HEK293 (cell line): ENCODE results near the gene SPECC1.

Source experiments
- AEBP2 ChIP-seq: fragments of 450-650 bp; formaldehyde crosslinking; IDR thresholded peaks from 2 replicates; pipeline ENCODE4 v1.5.1; 2016; ENCODE audit warnings: missing biosample characterization, missing genetic modification characterization, borderline replicate concordance
- CTCF ChIP-seq: fragments of 450-650 bp; formaldehyde crosslinking; IDR thresholded peaks from 2 replicates; pipeline ENCODE4 v1.5.1; 2016; ENCODE audit warnings: missing biosample characterization, missing genetic modification characterization
- KLF8 ChIP-seq: fragments of 450-650 bp; formaldehyde crosslinking; IDR thresholded peaks from 2 replicates; pipeline ENCODE4 v1.5.1; 2016; ENCODE audit warnings: missing biosample characterization, missing genetic modification characterization
- MEIS1 ChIP-seq: sonication (generic); formaldehyde crosslinking; IDR thresholded peaks from 2 replicates; pipeline ENCODE4 v1.8.1; 2022; ENCODE audit warnings: missing genetic modification reagents, mild to moderate bottlenecking, borderline replicate concordance
- PATZ1 ChIP-seq: fragments of 450-650 bp; formaldehyde crosslinking; IDR thresholded peaks from 2 replicates; pipeline ENCODE4 v1.5.1; 2016; ENCODE audit warnings: missing biosample characterization, missing genetic modification characterization
- PBX3 ChIP-seq: sonication (generic); formaldehyde crosslinking; IDR thresholded peaks from 2 replicates; pipeline ENCODE4 v1.8.1; 2022; ENCODE audit warnings: mild to moderate bottlenecking, moderate library complexity, missing genetic modification reagents
- PRDM2 ChIP-seq: fragments of 450-650 bp; formaldehyde crosslinking; IDR thresholded peaks from 2 replicates; pipeline ENCODE4 v1.5.1; 2016; ENCODE audit warnings: missing biosample characterization, missing genetic modification characterization, borderline replicate concordance
- SCRT1 ChIP-seq: fragments of 450-650 bp; formaldehyde crosslinking; IDR thresholded peaks from 2 replicates; pipeline ENCODE4 v1.5.1; 2016; ENCODE audit warnings: missing biosample characterization, missing genetic modification characterization, borderline replicate concordance
- SETDB1 ChIP-seq: IDR thresholded peaks from one replicate; pipeline ENCODE4 v1.6.1; 2017; ENCODE audit warnings: mild to moderate bottlenecking, low read length, moderate library complexity, mixed read lengths; ENCODE audit not compliant: insufficient read length
- ZNF202 ChIP-seq: fragments of 450-650 bp; formaldehyde crosslinking; IDR thresholded peaks from 2 replicates; pipeline ENCODE4 v1.5.1; 2016; ENCODE audit warnings: missing biosample characterization, missing genetic modification characterization, borderline replicate concordance
- ZNF274 ChIP-seq, 2 experiments: fragments of 200-500 bp in 1 of 2; fragments of 450-650 bp in 1 of 2; sonication (Bioruptor generic) in 1 of 2; formaldehyde crosslinking in 1 of 2; IDR thresholded peaks; 2 replicates each; pipeline versions ENCODE4 v1.5.1 to v1.6.1; 2014 to 2016; ENCODE audit warnings: borderline replicate concordance in 1 of 2, inconsistent platforms in 1 of 2, low read length in 1 of 2, missing biosample characterization in 1 of 2, missing genetic modification characterization in 1 of 2
- ZNF362 ChIP-seq: fragments of 450-650 bp; formaldehyde crosslinking; IDR thresholded peaks from 2 replicates; pipeline ENCODE4 v1.5.1; 2016; ENCODE audit warnings: missing biosample characterization, missing genetic modification characterization
- ZNF37A ChIP-seq: fragments of 450-650 bp; IDR thresholded peaks from 2 replicates; pipeline ENCODE4 v1.5.1; 2018; ENCODE audit warnings: missing biosample characterization, missing genetic modification characterization
- ZNF580 ChIP-seq: fragments of 450-650 bp; formaldehyde crosslinking; IDR thresholded peaks from 2 replicates; pipeline ENCODE4 v1.5.1; 2016; ENCODE audit warnings: missing biosample characterization, missing genetic modification characterization

GRCh38 chr17:19996502-19996901 lies 12.7 kb upstream of the SPECC1 start:
- TF ChIP-seq CTCF = no peak
- TF ChIP-seq PATZ1 (tag by site-specific recombination) = no peak
- no peak for TF ChIP-seq ZNF274 (IDR thresholded peaks at IDR 0.05; ENCODE audit: low read length)
- no peak for TF ChIP-seq ZNF274 (tag by site-specific recombination; IDR thresholded peaks at IDR 0.05; ENCODE audit: borderline replicate concordance)
- no peak for TF ChIP-seq SETDB1
- no peak for TF ChIP-seq AEBP2 (tag by site-specific recombination)
- TF ChIP-seq ZNF580 = no peak
- no peak for TF ChIP-seq ZNF37A (tag by site-specific recombination)
- TF ChIP-seq MEIS1 (CRISPR knock-in tag) = no peak
- no peak for TF ChIP-seq ZNF202 (tag by site-specific recombination)
- no peak for TF ChIP-seq ZNF362 (tag by site-specific recombination)
- no peak for TF ChIP-seq SCRT1 (tag by site-specific recombination)
- TF ChIP-seq PRDM2 = no peak
- no peak for TF ChIP-seq KLF8
- no peak for TF ChIP-seq PBX3
